ENCODE measurements around the gene B4GAT1.
A peak's percentile ranks its signal among the peaks of the same experiment; 100 is the strongest.

The B4GAT1 gene

DNA sequence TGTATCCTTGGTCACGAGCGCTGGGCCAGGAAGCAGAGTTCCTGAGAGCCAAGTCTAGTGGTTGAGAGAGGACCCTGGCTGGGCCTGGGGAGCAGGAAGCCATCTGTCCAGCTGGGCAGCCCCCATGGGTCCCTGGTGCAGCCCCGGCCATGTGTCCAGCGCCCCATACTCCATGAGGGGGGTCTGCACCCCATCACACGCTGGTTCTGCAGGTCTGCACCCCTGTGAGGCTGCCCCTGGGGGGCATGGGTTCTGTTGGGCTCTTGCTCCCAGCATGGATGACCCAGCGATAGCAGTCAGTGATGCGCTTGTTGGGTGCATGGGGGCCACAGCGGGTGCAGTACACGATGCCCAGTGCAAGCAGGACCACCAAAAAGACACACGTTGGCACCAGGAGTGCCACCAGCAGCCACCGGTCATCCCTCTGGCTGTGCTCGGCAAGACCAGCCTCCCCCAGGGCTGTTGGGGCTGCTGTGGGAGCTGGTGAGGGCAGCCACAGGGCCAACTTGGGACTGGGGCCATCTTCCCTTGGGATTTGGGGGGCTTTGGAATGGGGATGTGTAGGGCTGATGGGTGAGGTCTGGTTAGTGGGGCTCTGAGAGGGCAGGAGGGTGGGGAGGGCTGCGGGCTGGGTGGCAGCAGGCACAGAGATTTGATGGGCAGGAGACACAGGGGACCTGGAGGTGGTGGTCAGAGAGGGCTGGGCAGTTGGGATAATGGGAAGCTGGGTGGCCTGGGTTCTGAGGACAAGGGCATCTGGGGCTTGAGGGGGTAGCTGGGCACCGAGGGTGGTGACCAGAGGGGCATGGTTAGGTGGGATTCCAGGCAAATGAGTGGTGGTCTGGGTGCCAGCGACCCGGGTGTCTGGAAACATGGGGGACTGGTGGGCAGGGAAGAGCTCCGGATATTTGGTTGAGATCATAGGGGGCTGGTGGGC lies 32.6 kb downstream of the B4GAT1 start:
- H3K79me2 ChIP-seq (ENCODE audit: low read length), result no peaks in the 10 kb centered on the region
- peaks cover 66% of the 10 kb centered on the region for H3K27me3 ChIP-seq (replicated peaks; ENCODE audit: insufficient read depth, low read length)
- no peak overlapping the region for H2AFZ ChIP-seq (ENCODE audit: low read length)
- H3K4me3 ChIP-seq (ENCODE audit: low read length), result no peak overlapping the region
- H3K9ac ChIP-seq (ENCODE audit: low read length), result no peak overlapping the region
- H3K27ac ChIP-seq (ENCODE audit: low read length), result no peak overlapping the region
- no peaks in the 10 kb centered on the region for H3K9me2 ChIP-seq (replicated peaks; ENCODE audit: insufficient read depth, low read length)
- TF ChIP-seq EZH2 (optimal IDR thresholded peaks at IDR 0.05; ENCODE audit: low read depth, low read length) (no peak), EZH2phosphoT487 (IDR thresholded peaks at IDR 0.05; ENCODE audit: low read length) (no peak)
- TF ChIP-seq, protein P1, sequence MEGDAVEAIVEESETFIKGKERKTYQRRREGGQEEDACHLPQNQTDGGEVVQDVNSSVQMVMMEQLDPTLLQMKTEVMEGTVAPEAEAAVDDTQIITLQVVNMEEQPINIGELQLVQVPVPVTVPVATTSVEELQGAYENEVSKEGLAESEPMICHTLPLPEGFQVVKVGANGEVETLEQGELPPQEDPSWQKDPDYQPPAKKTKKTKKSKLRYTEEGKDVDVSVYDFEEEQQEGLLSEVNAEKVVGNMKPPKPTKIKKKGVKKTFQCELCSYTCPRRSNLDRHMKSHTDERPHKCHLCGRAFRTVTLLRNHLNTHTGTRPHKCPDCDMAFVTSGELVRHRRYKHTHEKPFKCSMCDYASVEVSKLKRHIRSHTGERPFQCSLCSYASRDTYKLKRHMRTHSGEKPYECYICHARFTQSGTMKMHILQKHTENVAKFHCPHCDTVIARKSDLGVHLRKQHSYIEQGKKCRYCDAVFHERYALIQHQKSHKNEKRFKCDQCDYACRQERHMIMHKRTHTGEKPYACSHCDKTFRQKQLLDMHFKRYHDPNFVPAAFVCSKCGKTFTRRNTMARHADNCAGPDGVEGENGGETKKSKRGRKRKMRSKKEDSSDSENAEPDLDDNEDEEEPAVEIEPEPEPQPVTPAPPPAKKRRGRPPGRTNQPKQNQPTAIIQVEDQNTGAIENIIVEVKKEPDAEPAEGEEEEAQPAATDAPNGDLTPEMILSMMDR (IDR thresholded peaks at IDR 0.05; ENCODE audit: low read length), result no peak
- no peaks in the 10 kb centered on the region for H3K36me3 ChIP-seq (replicated peaks; ENCODE audit: insufficient read depth, low read length)
- H3K4me1 ChIP-seq (ENCODE audit: low read length), result no peaks in the 10 kb centered on the region
- no peak overlapping the region for H3K4me2 ChIP-seq (ENCODE audit: low read depth, low read length)
- H3K9me3 ChIP-seq (replicated peaks; ENCODE audit: insufficient read depth, low read length), result no peaks in the 10 kb centered on the region
- no peaks in the 10 kb centered on the region for H3F3A ChIP-seq (ENCODE audit: insufficient read depth, low read length)
- no peaks in the 10 kb centered on the region for H4K20me1 ChIP-seq (ENCODE audit: insufficient read depth, low read length)
- no peak for DNase-seq

DNA sequence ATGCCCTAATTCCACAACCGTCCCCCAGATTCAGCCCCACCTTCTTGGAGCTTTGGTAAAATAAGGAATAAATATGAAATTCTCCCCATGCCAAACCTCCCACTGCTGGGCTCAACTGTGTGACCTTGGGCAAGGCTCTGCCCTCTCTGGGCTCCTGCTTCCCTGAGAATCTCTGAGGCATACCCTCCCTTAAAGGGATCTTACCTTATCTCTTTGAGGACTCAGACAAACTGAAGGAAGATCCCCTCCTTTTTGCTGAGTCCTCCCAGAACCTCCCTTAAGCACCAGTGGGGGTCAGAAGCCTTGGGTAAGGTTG lies 33.3 kb downstream of the B4GAT1 start:
- DNase-seq, result no peak
- H3K9me3 ChIP-seq (replicated peaks; ENCODE audit: insufficient read depth, low read length), result no peaks in the 10 kb centered on the region
- H3K4me1 ChIP-seq (ENCODE audit: low read length), result no peaks in the 10 kb centered on the region
- H3K4me3 ChIP-seq (ENCODE audit: low read length), result no peak overlapping the region
- H2AFZ ChIP-seq (ENCODE audit: low read length), result no peak overlapping the region
- H3K9ac ChIP-seq (ENCODE audit: low read length), result no peak overlapping the region
- H3K27me3 ChIP-seq (replicated peaks; ENCODE audit: insufficient read depth, low read length), result peaks cover 70% of the 10 kb centered on the region
- H4K20me1 ChIP-seq (ENCODE audit: insufficient read depth, low read length), result no peaks in the 10 kb centered on the region
- no peaks in the 10 kb centered on the region for H3F3A ChIP-seq (ENCODE audit: insufficient read depth, low read length)
- no peak overlapping the region for H3K27ac ChIP-seq (ENCODE audit: low read length)
- H3K79me2 ChIP-seq (ENCODE audit: low read length), result no peaks in the 10 kb centered on the region
- TF ChIP-seq EZH2phosphoT487 (IDR thresholded peaks at IDR 0.05; ENCODE audit: low read length) (no peak), EZH2 (optimal IDR thresholded peaks at IDR 0.05; ENCODE audit: low read depth, low read length) (no peak)
- TF ChIP-seq, protein P1 (IDR thresholded peaks at IDR 0.05; ENCODE audit: low read length), result no peak
- no peaks in the 10 kb centered on the region for H3K36me3 ChIP-seq (replicated peaks; ENCODE audit: insufficient read depth, low read length)
- no peaks in the 10 kb centered on the region for H3K9me2 ChIP-seq (replicated peaks; ENCODE audit: insufficient read depth, low read length)
- H3K4me2 ChIP-seq (ENCODE audit: low read depth, low read length), result no peak overlapping the region

DNA sequence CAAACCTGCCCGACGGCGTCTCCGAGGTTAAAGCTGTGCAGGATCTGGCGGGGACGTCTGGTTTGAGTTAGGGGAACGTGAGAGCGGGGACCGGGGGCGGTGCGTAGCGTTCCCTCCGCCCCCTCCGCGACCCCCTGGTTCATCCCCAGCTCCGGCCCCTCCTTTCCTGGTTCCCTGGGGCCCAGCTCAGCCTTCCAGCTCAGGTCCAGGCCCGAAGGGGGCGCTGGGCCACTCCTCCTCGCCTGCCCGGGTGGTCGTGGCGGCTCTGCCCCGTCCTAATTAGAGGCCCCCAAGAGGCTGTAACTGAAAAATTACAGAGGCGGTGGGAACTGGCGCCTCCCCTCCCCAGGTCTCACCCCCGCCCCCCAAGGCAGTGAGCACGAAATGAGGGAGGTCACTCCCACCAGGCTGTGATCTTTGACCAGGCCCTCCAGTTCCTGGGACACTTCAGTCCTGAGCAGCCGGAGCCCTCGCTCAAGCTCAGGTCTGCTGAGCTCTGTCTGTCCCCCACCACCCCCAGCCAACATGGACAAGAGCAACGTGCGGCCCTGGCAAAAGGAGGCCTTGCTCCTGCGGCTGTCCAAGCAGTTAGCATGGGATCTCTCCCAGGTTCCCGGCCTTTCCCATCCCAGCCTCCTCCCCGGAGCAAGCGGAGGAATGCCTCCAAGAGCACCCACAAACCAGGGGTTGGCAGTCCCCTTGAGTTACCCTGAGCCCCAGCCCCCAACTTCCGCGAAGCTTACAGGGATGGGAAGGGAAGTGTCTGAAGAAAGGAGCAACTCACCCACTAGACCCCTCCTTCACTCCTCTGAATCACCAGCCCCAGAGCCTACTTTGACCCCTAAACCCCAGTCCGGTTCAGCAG lies 33.9 kb downstream of the B4GAT1 start:
- no peak overlapping the region for H2AFZ ChIP-seq (ENCODE audit: low read length)
- H3K9ac ChIP-seq (ENCODE audit: low read length), result no peak overlapping the region
- no peak overlapping the region for H3K4me3 ChIP-seq (ENCODE audit: low read length)
- H3F3A ChIP-seq (ENCODE audit: insufficient read depth, low read length), result no peaks in the 10 kb centered on the region
- H3K79me2 ChIP-seq (ENCODE audit: low read length), result no peaks in the 10 kb centered on the region
- no peak for DNase-seq
- H3K9me2 ChIP-seq (replicated peaks; ENCODE audit: insufficient read depth, low read length), result no peaks in the 10 kb centered on the region
- peak overlapping the region; percentile 53; the same call in 1 of the 2 replicates for H3K4me2 ChIP-seq (ENCODE audit: low read depth, low read length)
- no peaks in the 10 kb centered on the region for H3K9me3 ChIP-seq (replicated peaks; ENCODE audit: insufficient read depth, low read length)
- no peaks in the 10 kb centered on the region for H4K20me1 ChIP-seq (ENCODE audit: insufficient read depth, low read length)
- H3K27me3 ChIP-seq (replicated peaks; ENCODE audit: insufficient read depth, low read length), result peaks cover 70% of the 10 kb centered on the region
- no peak overlapping the region for H3K27ac ChIP-seq (ENCODE audit: low read length)
- H3K4me1 ChIP-seq (ENCODE audit: low read length), result no peaks in the 10 kb centered on the region
- no peak for TF ChIP-seq EZH2phosphoT487 (IDR thresholded peaks at IDR 0.05; ENCODE audit: low read length)
- no peak for TF ChIP-seq EZH2 (optimal IDR thresholded peaks at IDR 0.05; ENCODE audit: low read depth, low read length)
- TF ChIP-seq, protein P1 (IDR thresholded peaks at IDR 0.05; ENCODE audit: low read length), result no peak
- H3K36me3 ChIP-seq (replicated peaks; ENCODE audit: insufficient read depth, low read length), result no peaks in the 10 kb centered on the region

Data from MM.1S (cell line).